BJ (cell line): ENCODE results near the gene ZBTB43. TPM values are rescaled to one million over a fixed set of nuclear protein-coding genes. Genes with fewer than 3 reads are reported as not detected.

Source experiments
- CTCF ChIA-PET: fragments of 350-600 bp; formaldehyde crosslinking; extraction: SDS; loops from one replicate; lab custom pipeline; 2021; ENCODE audit warnings: antibody characterized with exemption, inconsistent platforms; lab: Yijun Ruan, JAX
- POLR2A ChIA-PET: fragments of 300-600 bp; sonication (Branson Sonifier 250); formaldehyde crosslinking; extraction: SDS; loops from one replicate; lab custom pipeline; 2021; ENCODE audit warnings: antibody characterized with exemption; lab: Charles Lee
- DNase-seq: peaks from one replicate; pipeline ENCODE4 v3.0.0-alpha.2; 2011; ENCODE audit warnings: low read depth
- H3K27me3 ChIP-seq: 2 replicates; pipeline ENCODE4 v1.6.0; 2011; ENCODE audit warnings: low read length; ENCODE audit not compliant: control insufficient read depth, insufficient read depth
- H3K36me3 ChIP-seq: 2 replicates; pipeline ENCODE4 v1.5.1; 2011; ENCODE audit warnings: low read length; ENCODE audit not compliant: control insufficient read depth, insufficient read depth
- H3K4me3 ChIP-seq: 2 replicates; pipeline ENCODE4 v1.5.1; 2011; ENCODE audit warnings: low read depth, mild to moderate bottlenecking, control low read depth, low read length
- polyA minus RNA-seq: library from RNA; depleted of rRNA, polyadenylated mRNA; stranded (reverse); fragments of >200 nt; gene quantifications from 2 replicates; pipeline ENCODE4 v1.2.3, GENCODE V29; 2011; rRNA and poly(A)+ RNA removed
- polyA plus RNA-seq: library from polyadenylated mRNA; depleted of rRNA; stranded (reverse); fragments of >200 nt; gene quantifications from 2 replicates; pipeline ENCODE4 v1.2.3, GENCODE V29; 2011; rRNA removed
- TF ChIP-seq, protein P1 (sequence below): IDR thresholded peaks from 2 replicates; pipeline ENCODE4 v1.5.1; 2011; ENCODE audit warnings: low read depth, mild to moderate bottlenecking, control low read depth, inconsistent platforms, low read length, moderate library complexity; ENCODE audit not compliant: insufficient read depth

ZBTB43 gene, protein sequence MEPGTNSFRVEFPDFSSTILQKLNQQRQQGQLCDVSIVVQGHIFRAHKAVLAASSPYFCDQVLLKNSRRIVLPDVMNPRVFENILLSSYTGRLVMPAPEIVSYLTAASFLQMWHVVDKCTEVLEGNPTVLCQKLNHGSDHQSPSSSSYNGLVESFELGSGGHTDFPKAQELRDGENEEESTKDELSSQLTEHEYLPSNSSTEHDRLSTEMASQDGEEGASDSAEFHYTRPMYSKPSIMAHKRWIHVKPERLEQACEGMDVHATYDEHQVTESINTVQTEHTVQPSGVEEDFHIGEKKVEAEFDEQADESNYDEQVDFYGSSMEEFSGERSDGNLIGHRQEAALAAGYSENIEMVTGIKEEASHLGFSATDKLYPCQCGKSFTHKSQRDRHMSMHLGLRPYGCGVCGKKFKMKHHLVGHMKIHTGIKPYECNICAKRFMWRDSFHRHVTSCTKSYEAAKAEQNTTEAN
- polyA plus RNA-seq (4.6 and 9.6 TPM in 2 replicates), polyA minus RNA-seq (4.0 and 4.3 TPM in 2 replicates)

DNA sequence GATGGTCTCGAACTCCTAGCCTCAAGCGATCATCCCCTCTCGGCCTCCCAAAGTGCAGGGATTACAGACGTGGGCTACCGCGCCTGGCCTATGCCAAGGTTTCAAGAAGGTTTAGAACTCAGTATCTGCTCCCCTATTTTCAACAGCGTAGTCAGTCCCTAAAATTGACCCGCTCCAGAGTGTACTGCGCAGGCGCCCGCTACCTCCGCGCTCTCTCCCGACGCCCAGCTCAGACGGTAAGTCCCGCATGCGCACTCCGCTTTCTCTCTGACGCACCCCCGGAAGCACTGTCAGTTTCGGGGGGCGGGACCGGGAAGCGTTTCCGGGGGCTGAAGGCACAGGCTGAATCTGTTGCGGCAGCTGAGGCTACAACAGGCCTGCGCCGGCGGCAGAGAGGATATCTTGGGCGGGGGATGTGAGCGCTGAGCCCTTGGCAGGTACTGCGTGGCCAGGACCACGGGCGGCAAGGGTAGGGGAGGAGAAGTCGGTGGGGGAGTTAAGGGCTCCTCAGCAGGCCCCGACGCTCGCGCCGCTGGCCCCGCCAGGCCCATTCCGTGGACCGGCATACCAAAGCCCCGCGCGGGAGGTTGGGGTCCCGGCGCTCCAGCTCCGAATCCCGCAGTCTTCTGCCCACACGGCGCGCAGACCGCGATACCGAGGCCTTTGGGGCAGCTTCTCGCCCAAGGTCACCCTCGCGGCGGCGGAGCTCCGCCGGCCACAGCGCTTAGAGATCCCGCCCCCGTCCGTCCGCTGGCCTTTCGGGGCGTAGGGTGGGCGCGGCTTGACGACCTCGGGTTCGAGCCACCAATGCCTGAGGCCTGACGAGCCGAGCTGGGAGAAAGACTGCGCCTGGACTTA, at the start of gene ZBTB43:
ZBTB43 (plus strand) TSS at position 345 of the 858 bp plus-strand sequence. CDS start 27,470 bp downstream, outside the sequence.
- peak; percentile 72 for DNase-seq
- ChIA-PET POLR2A (interaction anchor here (0.9 kb wide), 1 partner anchor 10 kb away, joined by 5 read pairs; no protein-coding TSS in a partner anchor), CTCF (interaction anchor here (0.9 to 1.7 kb wide), 6 partner anchors 16 to 314 kb away, joined by 3 to 5 read pairs (median 4); no protein-coding TSS in a partner anchor)
- TF ChIP-seq, protein P1, sequence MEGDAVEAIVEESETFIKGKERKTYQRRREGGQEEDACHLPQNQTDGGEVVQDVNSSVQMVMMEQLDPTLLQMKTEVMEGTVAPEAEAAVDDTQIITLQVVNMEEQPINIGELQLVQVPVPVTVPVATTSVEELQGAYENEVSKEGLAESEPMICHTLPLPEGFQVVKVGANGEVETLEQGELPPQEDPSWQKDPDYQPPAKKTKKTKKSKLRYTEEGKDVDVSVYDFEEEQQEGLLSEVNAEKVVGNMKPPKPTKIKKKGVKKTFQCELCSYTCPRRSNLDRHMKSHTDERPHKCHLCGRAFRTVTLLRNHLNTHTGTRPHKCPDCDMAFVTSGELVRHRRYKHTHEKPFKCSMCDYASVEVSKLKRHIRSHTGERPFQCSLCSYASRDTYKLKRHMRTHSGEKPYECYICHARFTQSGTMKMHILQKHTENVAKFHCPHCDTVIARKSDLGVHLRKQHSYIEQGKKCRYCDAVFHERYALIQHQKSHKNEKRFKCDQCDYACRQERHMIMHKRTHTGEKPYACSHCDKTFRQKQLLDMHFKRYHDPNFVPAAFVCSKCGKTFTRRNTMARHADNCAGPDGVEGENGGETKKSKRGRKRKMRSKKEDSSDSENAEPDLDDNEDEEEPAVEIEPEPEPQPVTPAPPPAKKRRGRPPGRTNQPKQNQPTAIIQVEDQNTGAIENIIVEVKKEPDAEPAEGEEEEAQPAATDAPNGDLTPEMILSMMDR, result no peak
- Histone ChIP-seq H3K36me3 (0 out of 2 replicates have a peak, but pooled peaks cover 2% of the 10 kb centered on the region), H3K4me3 (peak within 1 kb of the TSS; percentile 91), H3K27me3 (no peaks in the 10 kb centered on the region)

DNA sequence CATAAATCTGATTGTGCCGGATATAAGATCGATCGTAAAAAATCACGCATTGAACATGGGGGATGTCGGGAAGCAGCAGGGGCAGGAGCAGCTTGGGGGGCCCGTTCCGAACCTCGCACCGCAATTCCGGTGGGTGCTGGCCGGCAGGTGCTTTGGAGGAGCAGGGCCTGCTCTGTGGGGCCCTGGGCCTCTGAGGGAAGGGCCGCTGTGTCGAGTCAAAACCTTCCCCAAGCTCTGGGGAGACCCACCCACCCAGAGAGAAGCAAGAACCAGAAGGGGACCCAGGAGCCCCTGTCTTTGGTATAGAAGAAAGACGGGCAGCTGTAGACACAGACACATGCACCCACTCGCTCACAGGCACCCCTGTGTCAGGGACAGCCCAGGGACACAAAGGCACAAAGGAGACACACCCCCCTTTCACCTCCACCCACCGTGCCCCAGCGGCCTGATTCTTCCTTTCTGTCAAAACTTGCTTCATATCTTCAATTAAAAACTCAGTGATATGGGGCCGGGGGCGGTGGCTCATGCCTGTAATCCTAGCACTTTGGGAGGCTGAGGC, 49.4 kb upstream of the ZBTB43 start:
- POLR2A ChIA-PET, result no interaction called here
- DNase-seq, result no peak
- H3K36me3 ChIP-seq, result no peaks in the 10 kb centered on the region
- TF ChIP-seq, protein P1, result no peak
- no peak overlapping the region for H3K4me3 ChIP-seq
- CTCF ChIA-PET, result interaction anchor here (0.9 kb wide), 1 partner anchor 26 kb away, joined by 3 read pairs; no protein-coding TSS in a partner anchor
- H3K27me3 ChIP-seq, result peaks cover 7% of the 10 kb centered on the region

DNA sequence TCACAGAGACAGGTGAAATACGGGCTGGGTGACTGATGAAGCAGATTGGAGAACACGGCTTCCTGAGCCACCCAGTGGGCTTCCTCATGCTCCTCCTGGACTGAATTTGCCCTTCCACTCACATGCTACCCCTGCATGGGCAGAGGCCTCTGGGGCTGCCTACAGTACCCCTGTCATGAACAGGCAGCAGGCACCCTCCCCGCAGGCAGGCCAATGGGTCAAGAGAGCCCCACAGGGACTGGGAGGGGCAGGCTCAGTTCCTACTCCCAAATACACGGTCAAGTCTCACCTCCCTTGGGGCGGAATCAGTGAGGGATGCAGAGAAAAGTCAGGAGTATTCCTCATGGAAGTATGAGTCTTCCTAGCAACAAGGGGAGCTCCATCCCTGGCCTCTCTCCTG, 48.6 kb upstream of the ZBTB43 start:
- Histone ChIP-seq H3K36me3 (no peaks in the 10 kb centered on the region), H3K27me3 (peaks cover 7% of the 10 kb centered on the region), H3K4me3 (no peak overlapping the region)
- POLR2A ChIA-PET, result no interaction called here
- no peak for DNase-seq
- TF ChIP-seq, protein P1, result no peak
- CTCF ChIA-PET, result no interaction called here

DNA sequence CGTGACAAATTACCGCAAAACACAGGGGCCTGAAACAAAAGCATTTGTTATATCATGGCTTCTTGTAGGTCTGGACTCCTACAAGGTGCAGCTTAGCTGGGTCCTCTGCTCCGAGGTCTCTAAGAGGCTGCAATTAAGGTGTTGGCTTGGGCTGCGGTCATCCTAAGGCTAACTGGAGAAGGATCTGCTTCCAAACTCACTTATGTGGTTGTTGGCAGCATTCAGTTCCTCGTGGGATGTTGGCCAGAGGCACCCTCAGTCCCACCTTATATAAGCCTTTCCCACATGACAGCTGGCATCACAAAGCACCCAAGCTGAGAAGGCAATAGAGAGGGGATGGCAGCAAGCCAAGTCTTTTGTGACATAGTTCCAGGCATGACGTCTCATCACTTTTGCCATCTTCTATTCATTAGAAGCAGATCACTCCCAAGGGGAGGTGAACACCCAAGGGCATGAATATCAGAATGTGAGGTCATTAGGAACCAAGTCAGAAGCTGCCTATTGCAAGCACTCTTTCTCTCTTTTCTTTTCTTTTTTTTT, 47.9 kb upstream of the ZBTB43 start:
- ChIA-PET CTCF (no interaction called here), POLR2A (no interaction called here)
- no peak for DNase-seq
- Histone ChIP-seq H3K36me3 (no peaks in the 10 kb centered on the region), H3K4me3 (no peak overlapping the region), H3K27me3 (peaks cover 7% of the 10 kb centered on the region)
- TF ChIP-seq, protein P1, result no peak
